DOHH2 (cell line): Measurements from ENCODE around the gene LCN10.

Experiments
- H3F3A ChIP-seq: fragments of 200-600 bp; sonication (generic), shearing (Covaris generic); 2 replicates; pipeline ENCODE4 v1.6.0; 2016; ENCODE audit warnings: antibody characterized with exemption, mild to moderate bottlenecking; ENCODE audit not compliant: control insufficient read depth, insufficient read depth
- H3K27ac ChIP-seq: fragments of 200-600 bp; sonication (generic); 2 replicates; pipeline ENCODE4 v1.5.1; 2014; ENCODE audit warnings: low read depth, mild to moderate bottlenecking, low read length, moderate library complexity
- H3K27me3 ChIP-seq: fragments of 200-600 bp; sonication (generic); 2 replicates; pipeline ENCODE4 v1.6.1; 2014; ENCODE audit warnings: mild to moderate bottlenecking, low read length, mixed read lengths; ENCODE audit not compliant: control insufficient read depth
- H3K36me3 ChIP-seq: fragments of 200-600 bp; sonication (generic); 2 replicates; pipeline ENCODE4 v1.6.1; 2014; ENCODE audit warnings: mild to moderate bottlenecking, low read length, moderate library complexity, mixed read lengths; ENCODE audit not compliant: control insufficient read depth
- H3K4me1 ChIP-seq: fragments of 200-600 bp; sonication (generic); 2 replicates; pipeline ENCODE4 v1.6.1; 2014; ENCODE audit warnings: mild to moderate bottlenecking, low read length, mixed read lengths; ENCODE audit not compliant: control insufficient read depth
- H3K4me2 ChIP-seq: fragments of 200-600 bp; sonication (generic); 2 replicates; pipeline ENCODE4 v1.6.0; 2014; ENCODE audit warnings: mild to moderate bottlenecking, low read length, moderate library complexity
- H3K4me3 ChIP-seq: fragments of 200-600 bp; sonication (generic); 2 replicates; pipeline ENCODE4 v1.5.1; 2014; ENCODE audit warnings: mild to moderate bottlenecking, low read length, mixed read lengths
- H3K79me2 ChIP-seq: fragments of 200-600 bp; sonication (generic); 2 replicates; pipeline ENCODE4 v1.6.1; 2014; ENCODE audit warnings: mild to moderate bottlenecking, low read length, mixed read lengths; ENCODE audit not compliant: control insufficient read depth
- H3K9me2 ChIP-seq: fragments of 200-600 bp; sonication (generic); replicated peaks from 2 replicates; pipeline ENCODE4 v1.6.1; 2014; ENCODE audit warnings: mild to moderate bottlenecking, low read length, mixed read lengths; ENCODE audit not compliant: control insufficient read depth
- H3K9me3 ChIP-seq: fragments of 200-600 bp; sonication (generic); 2 replicates; pipeline ENCODE4 v1.6.1; 2014; ENCODE audit warnings: antibody characterized with exemption, low read length, mixed read lengths; ENCODE audit not compliant: control insufficient read depth, insufficient read depth
- H4K20me1 ChIP-seq: fragments of 200-600 bp; sonication (generic); 2 replicates; pipeline ENCODE4 v1.6.0; 2014; ENCODE audit warnings: low read depth, mild to moderate bottlenecking, antibody characterized with exemption, low read length, moderate library complexity; ENCODE audit not compliant: control insufficient read depth, insufficient read depth
- EZH2phosphoT487 ChIP-seq: fragments of 200-600 bp; sonication (generic); IDR thresholded peaks from 2 replicates; pipeline ENCODE4 v1.6.1; 2017; ENCODE audit warnings: borderline replicate concordance, mild to moderate bottlenecking, antibody characterized with exemption, low read length, moderate library complexity, mixed read lengths
- TF ChIP-seq, protein P1 (sequence below): fragments of 200-600 bp; sonication (generic); IDR thresholded peaks from one replicate; pipeline ENCODE4 v1.5.1; 2014; ENCODE audit warnings: antibody characterized with exemption, mild to moderate bottlenecking, low read depth, low read length; ENCODE audit not compliant: poor library complexity, severe bottlenecking

LCN10 gene

GRCh38 chr9:136714893-136715274, 27.9 kb downstream of the LCN10 start:
- Histone ChIP-seq H3K4me1 (peaks cover 45% of the 10 kb centered on the region), H4K20me1 (no peaks in the 10 kb centered on the region), H3F3A (0 out of 2 replicates have a peak, but pooled peaks cover 3% of the 10 kb centered on the region), H3K4me2 (peak overlapping the region; percentile 58), H3K27me3 (peaks cover 23% of the 10 kb centered on the region), H3K79me2 (no peaks in the 10 kb centered on the region), H3K9me3 (no peaks in the 10 kb centered on the region), H3K36me3 (no peaks in the 10 kb centered on the region), H3K27ac (no peak overlapping the region), H3K4me3 (peak overlapping the region; percentile 66; the same call in 1 of the 2 replicates), H3K9me2 (no peaks in the 10 kb centered on the region)
- TF ChIP-seq, protein P1, sequence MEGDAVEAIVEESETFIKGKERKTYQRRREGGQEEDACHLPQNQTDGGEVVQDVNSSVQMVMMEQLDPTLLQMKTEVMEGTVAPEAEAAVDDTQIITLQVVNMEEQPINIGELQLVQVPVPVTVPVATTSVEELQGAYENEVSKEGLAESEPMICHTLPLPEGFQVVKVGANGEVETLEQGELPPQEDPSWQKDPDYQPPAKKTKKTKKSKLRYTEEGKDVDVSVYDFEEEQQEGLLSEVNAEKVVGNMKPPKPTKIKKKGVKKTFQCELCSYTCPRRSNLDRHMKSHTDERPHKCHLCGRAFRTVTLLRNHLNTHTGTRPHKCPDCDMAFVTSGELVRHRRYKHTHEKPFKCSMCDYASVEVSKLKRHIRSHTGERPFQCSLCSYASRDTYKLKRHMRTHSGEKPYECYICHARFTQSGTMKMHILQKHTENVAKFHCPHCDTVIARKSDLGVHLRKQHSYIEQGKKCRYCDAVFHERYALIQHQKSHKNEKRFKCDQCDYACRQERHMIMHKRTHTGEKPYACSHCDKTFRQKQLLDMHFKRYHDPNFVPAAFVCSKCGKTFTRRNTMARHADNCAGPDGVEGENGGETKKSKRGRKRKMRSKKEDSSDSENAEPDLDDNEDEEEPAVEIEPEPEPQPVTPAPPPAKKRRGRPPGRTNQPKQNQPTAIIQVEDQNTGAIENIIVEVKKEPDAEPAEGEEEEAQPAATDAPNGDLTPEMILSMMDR = no peak
- no peak for TF ChIP-seq EZH2phosphoT487

DNA sequence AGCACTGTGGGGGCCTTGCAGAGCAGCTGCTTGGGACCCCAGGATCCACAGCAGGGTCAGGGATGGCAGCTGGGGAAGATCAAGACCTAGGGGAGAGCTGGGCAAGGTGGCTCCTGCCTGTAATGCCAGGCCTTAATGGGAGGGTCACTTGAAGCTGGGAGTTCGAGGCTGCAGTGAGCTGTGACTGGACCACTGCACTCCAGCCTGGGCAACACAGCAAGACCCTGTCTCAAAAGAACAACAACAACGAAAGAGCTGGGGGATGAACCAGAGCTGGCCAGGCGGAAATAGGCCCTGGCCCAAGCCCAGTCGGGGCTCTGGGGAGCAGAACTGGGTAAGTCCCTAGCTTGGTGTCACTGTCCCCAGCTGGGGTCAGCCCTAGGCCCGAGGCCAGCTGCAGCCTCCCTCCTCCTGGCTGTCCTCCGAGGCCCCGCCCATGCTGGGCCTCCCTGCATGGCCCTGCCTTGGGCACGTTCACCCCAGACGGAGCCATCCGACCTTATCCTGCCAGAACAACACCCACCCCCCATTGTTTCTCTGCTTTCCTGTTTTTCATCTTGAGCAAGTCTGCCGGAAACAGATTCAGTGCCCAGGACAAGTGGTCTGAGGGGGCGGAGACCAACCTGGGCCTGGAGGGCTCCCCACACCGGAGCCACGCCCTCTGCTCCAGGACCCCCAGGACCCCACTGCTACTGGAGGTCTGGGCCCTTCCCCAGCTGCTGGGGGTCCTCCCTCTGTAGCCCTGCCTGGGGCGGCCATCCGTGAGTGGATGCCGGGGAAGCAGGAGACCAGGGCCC, 28.4 kb downstream of the LCN10 start:
- Histone ChIP-seq H3K27ac (no peak overlapping the region), H3K36me3 (no peaks in the 10 kb centered on the region), H3K4me2 (peak overlapping the region; percentile 58), H3K4me1 (peaks cover 39% of the 10 kb centered on the region), H3K79me2 (no peaks in the 10 kb centered on the region), H3K4me3 (peak overlapping the region; percentile 66), H3K27me3 (peaks cover 23% of the 10 kb centered on the region), H3K9me3 (no peaks in the 10 kb centered on the region), H4K20me1 (no peaks in the 10 kb centered on the region), H3F3A (0 out of 2 replicates have a peak, but pooled peaks cover 3% of the 10 kb centered on the region), H3K9me2 (no peaks in the 10 kb centered on the region)
- TF ChIP-seq, protein P1 = no peak
- TF ChIP-seq EZH2phosphoT487 = no peak

DNA sequence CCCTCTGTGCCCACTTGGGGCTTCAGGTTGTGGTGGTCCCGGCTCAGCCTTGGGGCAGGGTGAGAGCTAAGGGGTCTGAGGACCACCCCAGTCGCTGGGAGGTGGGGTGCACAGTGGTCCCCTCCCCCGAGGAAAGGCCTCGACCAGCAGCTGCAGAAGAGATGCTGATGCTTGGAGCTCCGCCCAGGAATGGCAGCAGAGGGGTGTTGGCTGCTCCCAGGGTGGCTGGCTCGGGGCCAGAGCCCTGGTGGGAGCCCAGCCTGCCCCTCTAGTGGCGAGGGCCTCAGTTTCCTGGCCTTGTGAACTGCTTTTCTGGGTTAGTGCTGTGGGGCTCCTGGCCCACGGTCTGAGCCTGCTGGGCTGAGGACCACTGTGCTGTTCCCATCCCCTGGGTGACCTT, 29.2 kb downstream of the LCN10 start:
- Histone ChIP-seq H3K4me3 (peak overlapping the region; percentile 66), H3K9me3 (no peaks in the 10 kb centered on the region), H3K9me2 (no peaks in the 10 kb centered on the region), H3K27ac (no peak overlapping the region), H3F3A (0 out of 2 replicates have a peak, but pooled peaks cover 3% of the 10 kb centered on the region), H3K4me1 (peaks cover 31% of the 10 kb centered on the region), H3K27me3 (peaks cover 23% of the 10 kb centered on the region), H3K4me2 (peak overlapping the region; percentile 58), H4K20me1 (no peaks in the 10 kb centered on the region), H3K79me2 (no peaks in the 10 kb centered on the region), H3K36me3 (no peaks in the 10 kb centered on the region)
- no peak for TF ChIP-seq EZH2phosphoT487
- TF ChIP-seq, protein P1 = no peak
